ENCODE measurements around the gene HOXA6.

HOXA6 gene

DNA sequence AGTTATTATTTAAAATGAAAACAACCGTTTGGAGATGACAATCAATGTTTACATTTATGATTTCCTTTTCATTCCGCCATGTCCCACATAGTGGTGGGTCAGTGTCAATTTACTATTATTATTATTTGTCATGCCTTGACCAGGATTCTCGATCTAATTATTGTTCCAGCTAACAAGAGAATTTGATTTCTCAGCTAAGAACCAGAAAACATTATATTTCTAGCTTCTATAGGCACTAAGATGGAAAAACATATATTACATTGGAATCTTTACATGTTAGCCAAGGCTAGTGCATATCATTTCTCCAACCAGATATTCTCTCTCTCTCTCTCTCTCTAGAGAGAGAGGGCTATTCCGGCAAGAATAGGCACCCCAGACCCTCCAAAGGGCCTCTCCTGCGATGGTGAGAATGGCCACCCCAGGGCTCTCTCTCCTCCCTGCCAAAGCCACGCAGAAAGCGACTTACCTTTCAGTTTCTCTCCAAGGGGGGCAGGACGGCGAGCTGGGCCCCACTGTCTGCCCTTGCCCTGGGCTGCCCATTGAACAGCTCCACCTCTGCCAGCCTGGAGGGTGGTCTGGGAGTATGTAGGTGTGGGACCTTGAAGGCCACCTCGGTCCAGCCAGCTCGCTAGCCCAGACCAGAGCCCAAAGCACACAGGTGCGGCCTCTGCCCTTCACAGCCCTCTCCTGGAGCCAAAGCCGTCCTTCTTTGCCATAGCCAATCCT is 2.4 kb upstream of the HOXA6 start:
- no peak for ATAC-seq

GRCh38 chr7:27148756-27149641 is 1.4 kb upstream of the HOXA6 start:
- no peak for ATAC-seq

DNA sequence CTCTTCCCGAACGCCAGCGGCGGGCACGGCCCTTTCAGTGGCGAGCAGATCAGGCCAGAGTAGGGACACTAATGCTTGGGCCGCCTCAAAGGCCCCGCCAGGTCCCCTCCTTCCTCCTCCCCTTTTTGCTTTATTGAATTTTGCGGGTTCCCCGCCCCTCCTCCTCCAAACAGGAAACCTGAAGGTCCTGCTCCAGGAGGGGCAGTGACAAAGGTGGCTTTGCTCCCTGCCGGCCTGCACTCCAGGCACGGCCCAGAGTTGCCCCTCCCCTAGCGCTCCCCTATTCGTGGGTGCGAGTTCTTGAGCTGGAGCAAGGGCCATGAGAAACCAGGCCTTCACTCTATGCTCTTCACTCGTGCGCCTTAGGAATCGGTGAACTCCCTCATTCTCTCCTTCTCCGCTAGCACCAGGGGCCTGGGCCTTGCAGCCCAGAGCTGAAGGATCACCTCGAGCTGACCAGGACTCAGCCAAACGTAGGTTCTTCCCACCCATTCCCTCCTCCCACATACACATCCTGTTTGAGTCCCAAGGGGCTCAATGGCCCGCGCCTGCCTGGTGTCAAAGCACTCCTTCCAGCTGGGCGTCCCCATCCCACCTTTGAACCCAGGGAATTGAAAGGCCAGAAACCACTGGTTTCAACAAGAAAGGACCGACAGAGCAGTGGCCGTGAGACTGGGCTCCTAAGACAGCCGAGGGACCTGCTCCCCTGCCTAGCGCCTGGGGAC is 619 bp upstream of the HOXA6 start:
- ATAC-seq, result no peak

- ATAC-seq, result no peak
Measured at GRCh38 chr7:27146491-27147198, 929 bp downstream of the HOXA6 start.

DNA sequence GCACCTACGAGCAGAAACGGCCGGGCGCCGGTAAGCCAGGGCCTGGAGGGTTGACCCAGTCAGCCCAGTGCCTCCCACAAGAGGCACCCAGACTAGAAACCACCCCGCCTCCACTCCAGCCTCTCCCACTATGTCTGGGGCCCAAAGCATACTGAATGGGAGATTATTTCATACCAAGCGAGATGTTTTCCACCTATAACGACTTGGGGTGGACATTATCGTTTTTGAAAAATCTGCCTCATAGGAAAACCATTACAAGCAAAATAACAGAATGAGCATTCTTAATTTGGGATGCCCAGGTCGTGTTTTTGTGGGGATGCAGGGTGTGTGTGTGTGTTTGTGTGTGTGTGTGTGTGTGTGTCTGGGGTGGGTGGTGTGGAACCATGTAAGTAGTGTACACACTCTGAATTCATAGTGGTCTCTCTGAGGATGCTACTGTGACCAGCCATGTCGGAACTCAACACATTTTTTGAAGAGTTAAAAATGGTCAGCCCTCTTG is 1.6 kb downstream of the HOXA6 start:
- ATAC-seq, result no peak

GRCh38 chr7:27145165-27145913 is 2.2 kb downstream of the HOXA6 start:
- no peak for ATAC-seq

DNA sequence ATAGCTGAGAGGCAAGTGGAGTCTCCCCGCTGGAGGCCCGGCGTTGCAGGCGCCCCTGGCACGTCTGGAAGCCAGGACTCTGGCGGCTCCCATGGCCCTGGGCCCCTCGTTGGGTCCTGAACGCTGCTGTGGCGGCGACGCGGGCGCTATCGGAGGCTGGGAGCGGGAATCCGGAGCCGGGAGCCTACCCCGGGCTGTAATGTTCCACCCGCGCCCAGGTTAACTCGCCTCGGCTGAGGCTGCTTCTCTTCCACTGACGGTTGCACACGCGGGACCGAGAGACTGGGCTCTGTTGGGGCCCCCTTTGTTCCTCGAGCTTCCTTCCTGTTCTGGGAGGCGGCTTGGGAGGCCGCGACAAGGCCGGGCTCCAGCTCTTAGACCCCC is 2.8 kb downstream of the HOXA6 start:
- no peak for ATAC-seq

DNA sequence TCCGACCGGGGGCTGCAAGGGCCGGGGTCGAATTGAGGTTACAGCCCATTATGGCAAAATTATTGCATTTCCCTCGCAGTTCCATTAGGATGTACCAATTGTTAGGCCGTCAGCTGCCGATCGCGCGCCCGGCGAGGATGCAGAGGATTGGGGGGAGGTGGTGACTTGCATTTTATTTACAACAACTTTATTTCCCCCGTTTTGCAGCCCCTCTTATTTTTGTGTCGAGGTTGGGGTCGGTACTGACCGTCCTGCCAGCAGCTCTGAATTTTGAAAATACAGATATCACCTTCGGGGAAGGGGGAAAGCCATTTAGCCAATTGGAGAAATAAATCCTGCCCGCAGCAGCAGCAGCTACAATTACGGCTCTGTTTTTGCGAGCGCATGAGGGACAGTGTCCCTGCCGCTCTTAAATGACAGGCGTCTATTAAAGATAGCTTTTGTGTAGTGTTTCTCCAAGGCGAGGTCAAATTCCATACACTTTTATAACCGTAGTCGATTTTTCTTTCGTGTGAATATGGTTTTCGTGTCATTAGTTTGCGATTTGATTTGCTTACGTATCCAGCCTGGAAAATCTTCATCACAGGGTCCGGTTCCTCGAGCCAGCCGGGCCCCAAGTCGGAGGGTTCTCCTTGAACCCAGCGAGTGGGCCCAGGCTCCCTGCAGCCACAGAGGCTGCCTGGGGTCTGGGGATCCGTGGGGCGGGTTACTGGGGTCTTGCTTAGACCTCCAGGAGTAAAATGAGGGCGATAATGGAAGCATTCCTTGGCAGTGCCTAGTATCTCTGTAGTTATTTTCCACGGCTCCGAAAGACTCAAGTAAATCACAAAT is 3.4 kb downstream of the HOXA6 start:
- no peak for ATAC-seq

- ATAC-seq, result no peak
Measured at GRCh38 chr7:27143023-27143949, 4.3 kb downstream of the HOXA6 start, which contains the start of gene HOXA5. Gene HOXA5 (minus strand): TSS chr7:27143681. CDS start chr7:27143607, 74 bp downstream.

- ATAC-seq, result no peak
Measured at GRCh38 chr7:27142580-27143022, 5.0 kb downstream of the HOXA6 start.

DNA sequence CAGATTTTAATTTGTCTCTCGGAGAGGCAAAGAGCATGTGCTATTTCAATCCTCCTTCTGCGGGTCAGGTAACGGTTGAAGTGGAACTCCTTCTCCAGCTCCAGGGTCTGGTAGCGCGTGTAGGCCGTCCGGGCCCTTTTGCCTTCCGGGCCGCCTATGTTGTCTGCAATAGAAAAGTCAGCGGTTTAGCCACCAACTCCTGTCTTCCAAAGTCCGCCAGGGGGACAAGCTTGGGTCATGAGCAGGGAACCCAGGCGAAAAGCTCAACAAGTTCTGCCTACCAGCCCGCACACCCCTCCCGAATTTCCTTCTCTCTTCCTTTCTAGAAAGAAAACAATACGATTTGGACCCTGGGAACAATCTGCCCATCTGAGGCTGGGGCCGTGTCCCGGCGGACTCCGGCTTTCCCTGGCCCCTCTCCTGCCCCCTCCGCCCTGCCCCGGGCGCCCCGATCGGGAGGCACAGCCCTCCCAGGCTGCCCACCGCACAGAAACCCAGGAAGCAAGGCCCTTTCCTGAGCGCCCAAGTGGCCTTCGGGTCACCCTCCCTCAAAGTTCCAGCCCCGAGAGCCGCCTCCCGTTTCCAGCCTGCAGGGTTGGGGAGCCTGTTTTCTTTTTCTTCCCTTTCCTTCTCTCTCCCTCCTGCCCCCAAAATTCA is 5.5 kb downstream of the HOXA6 start:
- ATAC-seq, result no peak

DNA sequence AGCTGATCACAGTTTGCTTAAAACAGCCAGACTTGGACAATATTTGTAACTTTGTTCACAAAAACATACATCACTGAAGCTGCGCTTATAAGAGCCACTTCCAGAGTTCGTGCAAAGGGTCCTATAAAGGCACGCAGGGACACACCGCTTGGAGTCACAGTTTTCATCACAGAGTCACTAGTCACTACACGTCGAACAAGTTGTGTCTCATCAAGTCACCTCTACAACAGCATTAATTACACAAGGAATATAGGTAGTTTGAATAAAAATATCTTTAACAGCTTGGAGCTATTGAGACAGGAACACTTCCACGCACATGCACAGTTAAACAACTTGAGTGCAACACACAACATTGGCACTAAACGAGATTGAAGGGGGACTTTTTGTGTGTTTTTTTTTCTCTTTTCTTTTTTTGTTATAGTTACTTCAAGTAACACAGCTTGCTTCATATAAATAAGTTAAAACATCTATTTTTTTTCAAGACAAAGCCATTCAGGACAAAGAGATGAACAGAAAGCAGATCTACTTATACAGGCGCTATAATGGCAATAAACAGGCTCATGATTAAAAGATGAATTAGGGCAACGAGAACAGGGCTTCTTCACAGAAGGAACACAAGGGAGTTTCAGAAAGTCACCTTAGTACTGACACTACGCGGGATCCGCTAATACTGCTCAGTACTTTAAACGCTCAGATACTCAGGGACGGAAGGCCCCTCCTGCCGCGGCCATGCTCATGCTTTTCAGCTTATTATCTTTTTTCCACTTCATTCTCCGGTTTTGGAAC is 6.2 kb downstream of the HOXA6 start:
- ATAC-seq, result no peak

GRCh38 chr7:27140126-27140857 is 7.3 kb downstream of the HOXA6 start:
- ATAC-seq, result no peak

DNA sequence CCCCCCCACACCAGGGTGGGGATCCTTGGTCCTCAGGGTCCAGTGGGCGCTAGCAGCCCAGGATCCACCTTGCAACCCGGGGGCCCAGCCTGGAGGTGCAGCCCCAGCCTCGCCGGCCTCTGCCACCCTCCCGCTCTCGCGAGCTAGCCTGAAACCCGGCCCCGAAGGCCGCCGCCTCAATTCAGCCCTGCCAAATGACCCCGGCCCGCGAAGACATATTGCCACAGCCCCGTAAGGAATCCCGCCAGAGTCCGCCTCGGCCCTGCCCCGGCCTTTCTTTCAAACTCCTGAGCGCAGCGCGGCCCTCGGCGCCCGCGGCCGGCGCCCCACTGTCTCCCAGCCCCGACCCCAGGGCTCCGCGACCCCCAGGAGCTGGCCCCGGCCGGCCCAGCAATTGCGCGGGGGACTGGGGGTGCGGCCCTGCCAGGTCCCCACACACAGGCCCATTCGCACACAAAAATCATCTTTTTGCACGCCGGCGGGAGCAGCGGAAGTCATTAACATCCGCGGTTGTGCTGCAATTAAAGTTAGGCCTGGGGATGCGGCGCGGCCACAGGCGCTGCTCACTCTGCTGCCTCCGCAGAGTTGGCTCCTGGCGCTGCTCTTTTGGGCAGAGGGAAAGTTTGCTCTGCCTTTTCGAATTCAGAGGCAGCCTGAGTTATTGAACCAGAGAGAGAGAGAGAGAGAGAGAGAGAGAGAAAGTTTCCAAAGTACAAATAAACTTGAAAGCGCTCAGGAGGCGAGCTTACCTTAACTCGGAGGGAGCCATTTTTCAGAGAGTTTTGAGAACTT is 8.0 kb downstream of the HOXA6 start:
- ATAC-seq, result no peak

DNA sequence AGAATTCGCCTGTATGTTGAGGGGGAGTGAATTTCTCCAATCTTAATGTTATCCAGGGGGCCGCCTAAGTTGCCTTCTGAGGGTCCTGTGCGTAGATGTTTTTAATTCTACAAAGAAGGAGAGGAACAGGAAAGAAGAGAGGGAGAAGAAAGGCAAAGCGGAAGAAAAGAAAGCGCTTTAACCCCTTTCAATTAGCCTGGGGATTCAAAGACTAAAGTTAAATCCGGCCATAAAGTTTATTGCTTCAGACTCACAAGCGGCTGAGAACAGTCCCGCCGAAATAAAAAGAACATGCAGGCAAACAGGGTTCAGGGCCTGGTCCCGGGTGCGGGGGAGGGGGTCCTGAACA is 8.6 kb downstream of the HOXA6 start:
- no peak for ATAC-seq

- no peak for ATAC-seq
Measured at GRCh38 chr7:27138472-27138871, 9.1 kb downstream of the HOXA6 start.

Measured in activated CD4-positive, CD25-positive, alpha-beta regulatory T cell treated with anti-CD3 and anti-CD28 coated beads, Interleukin-2, amount 50 U/mL, for 24 hours (primary cell).